NCI-H187 treated with DMSO at 0.1 percent for 48 hours (cell line): Measurements from ENCODE around the gene MATN4.
"Not testable (repeated sequence)": the region's sequence is repeated elsewhere in the genome, so short reads cannot be mapped to it uniquely, and the experiment has no call there.

Source experiments
- DNase-seq: peaks from one replicate; lab custom pipeline; 2025; lab: John Stamatoyannopoulos, UW

Gene MATN4, protein sequence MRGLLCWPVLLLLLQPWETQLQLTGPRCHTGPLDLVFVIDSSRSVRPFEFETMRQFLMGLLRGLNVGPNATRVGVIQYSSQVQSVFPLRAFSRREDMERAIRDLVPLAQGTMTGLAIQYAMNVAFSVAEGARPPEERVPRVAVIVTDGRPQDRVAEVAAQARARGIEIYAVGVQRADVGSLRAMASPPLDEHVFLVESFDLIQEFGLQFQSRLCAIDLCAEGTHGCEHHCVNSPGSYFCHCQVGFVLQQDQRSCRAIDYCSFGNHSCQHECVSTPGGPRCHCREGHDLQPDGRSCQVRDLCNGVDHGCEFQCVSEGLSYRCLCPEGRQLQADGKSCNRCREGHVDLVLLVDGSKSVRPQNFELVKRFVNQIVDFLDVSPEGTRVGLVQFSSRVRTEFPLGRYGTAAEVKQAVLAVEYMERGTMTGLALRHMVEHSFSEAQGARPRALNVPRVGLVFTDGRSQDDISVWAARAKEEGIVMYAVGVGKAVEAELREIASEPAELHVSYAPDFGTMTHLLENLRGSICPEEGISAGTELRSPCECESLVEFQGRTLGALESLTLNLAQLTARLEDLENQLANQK

DNA sequence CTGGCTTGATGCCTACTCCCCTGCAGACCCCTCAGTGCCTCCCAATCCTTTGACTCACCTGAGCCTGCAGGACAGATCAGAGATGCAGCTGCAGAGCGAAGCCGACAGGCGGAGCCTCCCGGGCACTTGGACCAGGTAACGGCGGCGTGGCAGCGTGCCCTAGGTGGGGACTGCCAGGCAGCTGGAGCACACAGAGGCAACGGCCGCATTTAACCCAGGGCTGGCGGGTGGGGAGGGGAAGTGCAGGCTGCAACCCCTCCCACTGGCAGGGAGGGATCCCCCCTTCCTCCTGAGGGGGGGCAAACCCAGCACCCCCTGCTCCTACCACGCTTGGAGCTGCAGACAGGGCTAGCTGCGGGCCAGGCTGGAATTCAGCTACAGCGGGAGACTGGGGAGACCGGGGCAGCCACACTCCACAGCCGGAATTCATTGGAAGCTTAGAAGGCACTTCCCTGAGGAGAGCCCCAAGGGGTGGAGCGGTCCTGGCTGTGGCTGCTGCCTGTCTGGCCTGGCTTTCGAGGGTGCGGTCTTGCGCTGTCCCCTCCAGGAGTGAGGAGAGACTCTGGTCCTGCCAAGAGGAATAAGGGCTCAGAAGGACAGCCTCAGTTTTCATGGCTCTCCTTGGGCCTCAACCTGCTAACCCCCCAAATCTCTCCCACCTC is at the start of gene MATN4:
TSS of gene MATN4 (minus strand) at position 183 of the 662 bp plus-strand sequence. CDS start 2,717 bp downstream, outside the sequence.
- DNase-seq = no peak

DNA sequence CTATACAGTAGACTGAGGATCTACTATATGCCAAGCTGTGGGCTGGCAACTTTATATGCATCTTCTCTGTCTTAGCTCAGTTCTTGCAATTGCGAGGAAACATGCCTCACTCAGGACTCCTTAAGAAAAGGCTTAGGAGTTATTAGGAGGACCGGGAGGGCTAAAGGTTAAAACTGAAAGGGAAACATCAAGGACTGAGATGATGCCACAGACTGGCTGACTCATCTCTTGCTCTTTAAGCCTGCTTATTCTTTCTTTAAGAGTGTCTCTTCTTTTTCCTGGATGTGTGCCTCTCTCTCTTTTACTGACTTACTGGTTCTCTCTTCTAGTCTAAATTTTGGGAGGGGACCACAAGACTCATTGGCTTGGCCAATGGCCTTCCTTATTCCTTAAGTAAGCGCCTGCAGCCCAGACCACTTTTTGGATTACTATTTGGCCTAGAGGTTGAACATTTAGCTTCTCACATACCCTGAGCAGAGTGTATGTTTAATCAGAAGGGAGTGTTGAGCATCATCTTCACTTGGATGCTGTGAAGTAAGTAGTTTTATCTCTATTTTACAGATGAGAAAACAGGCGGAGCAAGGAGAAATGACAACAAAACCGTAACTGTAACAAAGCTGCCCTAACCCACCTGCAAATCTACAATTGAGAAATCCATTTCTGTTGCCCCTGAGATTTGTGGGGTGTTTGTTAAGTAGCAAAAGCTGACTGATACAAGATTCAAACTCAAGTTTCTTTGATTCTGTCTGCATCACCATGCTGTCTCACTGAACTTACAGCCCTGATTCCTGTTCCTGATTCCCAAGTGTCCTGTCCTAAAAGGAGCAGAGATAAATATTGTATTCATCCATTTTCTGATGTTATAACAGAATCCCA is 47.3 kb upstream of the MATN4 start:
- no peak for DNase-seq

DNA sequence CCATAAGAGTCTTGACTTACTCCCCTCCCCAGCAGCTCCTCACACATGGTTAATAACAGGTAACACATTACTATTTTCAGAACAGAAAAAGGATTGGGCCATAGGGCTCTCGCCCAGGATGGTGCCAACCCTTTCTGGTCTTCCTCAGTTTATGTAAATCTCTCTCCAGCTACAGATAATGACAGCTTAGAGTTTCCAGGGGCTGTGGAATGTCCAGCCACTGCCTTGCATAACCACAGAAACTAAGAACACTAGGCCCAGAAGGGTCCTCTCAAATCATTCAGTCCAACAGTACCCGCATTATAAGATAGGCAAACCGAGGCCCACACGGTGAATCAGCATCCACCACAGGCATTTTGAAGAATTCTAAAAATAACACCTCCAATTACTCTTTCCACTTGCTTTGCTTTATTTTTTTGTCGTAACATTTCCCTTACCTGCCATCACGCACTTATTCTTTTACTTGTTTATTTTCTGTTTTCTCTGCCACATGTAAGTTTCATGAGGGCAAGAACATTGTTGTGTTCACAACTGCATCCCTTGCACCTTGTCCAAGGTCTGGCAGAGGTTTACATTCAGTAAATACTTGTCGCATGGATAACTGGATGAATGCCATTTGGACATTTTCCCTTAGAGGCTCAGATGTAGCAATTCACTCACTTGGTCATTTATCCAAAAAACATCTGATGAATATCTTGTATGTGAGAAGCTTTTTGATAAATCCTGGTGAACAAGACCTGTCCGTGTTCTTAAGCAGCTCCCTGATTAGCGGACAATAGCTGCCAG is 46.5 kb upstream of the MATN4 start:
- DNase-seq = no peak

DNA sequence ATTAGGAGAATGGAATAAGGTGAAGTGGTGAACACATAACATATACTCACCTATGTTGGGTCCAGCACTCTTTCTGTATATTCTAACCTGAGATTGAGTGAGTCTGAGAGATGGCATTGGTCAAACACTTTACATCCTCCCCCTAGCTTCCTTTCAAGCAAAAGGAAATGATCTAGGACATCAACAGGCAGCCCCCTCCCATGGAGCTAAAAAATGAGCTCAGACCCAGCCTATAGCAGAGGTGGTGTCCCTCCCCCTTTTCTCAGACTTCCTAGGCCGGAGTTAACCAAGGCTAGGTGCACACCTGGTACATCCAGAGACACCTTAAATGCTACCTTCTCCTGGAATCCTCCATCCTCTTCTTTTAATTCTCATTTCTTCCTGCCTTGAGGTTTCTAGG is 45.6 kb upstream of the MATN4 start:
- DNase-seq = no peak

DNA sequence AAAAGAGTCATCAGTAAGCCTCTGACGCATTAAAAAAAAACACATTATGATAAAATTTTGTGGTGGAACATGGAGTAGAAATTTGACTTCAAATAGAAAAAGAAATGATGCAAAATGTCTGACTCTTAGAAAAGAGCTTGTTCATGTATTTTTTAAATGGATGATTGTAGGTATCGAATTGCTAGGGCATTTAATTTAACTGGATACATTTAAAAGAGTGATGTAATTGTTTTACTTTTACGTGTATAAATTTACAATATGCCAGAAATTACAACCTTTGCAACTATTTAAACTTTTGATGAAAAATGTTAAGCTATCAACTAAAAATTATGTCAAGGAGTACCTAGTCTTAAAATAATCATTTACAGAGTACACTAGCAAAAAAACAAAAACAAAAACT is 44.6 kb upstream of the MATN4 start:
- DNase-seq = no peak

DNA sequence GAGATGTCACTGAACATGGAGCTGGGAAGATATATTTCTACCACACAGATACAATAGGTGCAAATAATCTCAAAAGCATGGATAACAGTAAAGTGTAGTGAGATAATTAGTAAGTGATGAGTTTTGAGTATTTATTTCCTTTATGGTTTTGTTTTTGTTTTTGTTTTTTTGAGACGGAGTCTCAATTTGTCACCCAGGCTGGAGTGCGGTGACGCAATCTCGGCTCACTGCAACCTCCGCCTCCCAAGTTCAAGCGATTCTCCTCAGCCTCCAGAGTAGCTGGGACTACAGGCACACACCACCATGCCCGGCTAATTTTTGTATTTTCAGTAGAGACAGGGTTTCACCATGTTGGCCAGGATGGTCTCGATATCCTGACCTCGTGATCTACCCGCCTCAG is 42.7 kb upstream of the MATN4 start:
- DNase-seq = not testable (repeated sequence)

DNA sequence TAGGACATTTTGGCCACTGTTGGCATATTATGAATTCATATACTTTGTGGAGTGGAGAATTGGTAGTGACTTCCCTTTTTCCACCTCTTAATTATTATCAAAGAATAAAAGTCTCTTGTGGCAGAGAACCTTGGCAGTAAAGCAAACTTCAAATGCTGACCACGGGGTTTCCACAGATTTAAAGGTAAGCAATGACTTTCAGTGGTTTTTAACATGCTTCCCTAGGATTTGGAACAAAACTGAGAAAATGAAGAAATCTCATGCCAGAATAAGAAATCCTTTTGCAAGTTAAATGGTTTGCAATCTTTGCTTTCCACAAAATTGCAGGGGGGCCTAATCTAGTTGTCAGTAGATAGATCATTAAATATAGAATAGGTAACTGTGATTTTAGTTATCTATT is 42.1 kb upstream of the MATN4 start:
- DNase-seq = no peak

DNA sequence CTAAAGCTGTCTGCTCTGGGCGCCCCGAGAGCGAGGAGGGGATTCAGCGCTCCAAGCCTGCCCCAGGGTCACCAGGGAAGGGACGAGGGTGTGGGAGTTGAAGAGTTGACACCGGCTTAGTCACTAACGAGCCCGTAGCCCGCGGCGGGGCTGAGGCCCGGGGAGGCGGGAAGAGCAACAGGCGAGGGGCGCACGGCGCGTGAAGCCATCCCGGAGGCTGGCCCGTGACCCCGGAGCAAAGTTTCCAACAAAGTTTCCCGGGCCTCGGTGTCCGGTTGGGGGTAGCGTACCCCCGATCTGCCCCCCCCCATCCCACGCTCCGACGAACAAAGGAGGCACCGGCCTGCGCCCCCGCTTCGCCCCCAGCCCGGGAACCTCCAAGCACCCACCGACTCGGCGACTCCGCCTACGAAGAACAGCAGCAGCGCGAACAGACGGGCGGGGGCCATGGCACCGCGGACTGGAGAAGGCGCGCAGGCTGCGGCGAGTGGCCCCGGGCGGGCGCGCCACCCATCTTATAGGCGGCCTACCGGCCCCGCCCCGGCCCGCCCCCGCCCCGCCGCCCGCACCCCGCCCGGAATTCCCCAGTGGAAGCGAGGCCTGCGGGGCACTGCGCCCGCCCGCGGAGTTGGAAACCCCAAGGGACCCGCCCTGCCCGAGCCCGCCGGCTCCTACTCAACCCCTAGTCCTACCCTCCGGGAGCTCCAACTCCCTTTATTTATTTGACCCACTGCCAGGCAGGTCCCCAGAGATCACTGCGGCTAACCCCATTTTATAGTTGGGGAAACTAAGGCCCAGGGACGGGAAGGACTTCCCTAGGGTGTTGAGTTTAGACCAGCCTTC is 40.1 kb upstream of the MATN4 start, which contains the start of gene SDC4:
TSS of gene SDC4 (minus strand) at position 489 of the 843 bp plus-strand sequence. CDS start at position 449, 40 bp downstream.
- DNase-seq = no peak

DNA sequence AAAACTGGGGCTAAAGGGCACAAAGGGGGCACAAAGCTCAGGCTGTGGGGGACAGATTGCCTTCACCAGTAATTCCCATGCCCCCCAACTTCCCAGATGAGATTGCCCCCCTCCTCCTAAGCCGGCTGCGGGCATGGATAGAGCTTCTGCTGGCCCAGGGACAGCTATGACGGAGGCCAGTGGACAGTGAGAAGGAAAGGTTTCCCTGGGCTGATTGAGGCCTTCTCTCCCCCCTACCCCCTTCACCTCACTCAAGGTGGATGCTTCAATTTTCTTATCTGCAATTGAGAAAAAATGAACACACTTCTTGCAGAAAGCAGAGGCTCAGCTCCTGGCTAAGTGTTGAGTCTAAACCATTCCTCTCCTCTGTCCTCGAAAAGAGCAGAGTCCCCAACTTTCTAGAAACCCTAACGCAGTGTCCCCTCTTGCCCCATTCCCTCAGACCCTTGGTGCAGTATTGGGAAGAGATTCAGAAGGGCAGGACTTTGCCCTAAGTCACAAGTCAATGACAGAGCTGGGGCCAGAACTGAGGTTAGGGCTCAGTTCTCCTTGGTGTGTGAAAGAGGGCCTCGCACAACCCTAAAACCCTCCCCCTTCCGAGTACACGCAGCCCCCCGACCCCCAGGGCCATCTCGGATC is 39.3 kb upstream of the MATN4 start:
- DNase-seq = no peak

DNA sequence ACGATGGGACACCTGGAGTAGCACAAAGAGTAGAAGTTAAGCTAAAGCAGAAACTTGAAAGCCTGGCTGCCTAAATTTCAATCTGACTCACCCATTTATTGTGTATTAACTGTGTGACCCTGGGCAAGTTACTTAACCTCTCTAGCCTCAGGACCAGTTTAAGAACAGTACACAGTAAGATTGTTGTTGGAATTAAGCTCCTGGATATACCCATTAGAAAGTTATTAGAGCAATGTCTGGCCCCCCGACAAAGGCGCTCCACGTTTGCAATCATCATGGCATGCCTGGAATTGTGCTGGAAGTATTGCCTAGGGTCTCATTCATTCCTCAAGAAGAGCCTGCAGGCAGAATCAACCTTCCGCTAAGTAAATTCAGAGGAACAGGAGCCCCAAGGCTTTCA is 38.8 kb upstream of the MATN4 start:
- DNase-seq = no peak

DNA sequence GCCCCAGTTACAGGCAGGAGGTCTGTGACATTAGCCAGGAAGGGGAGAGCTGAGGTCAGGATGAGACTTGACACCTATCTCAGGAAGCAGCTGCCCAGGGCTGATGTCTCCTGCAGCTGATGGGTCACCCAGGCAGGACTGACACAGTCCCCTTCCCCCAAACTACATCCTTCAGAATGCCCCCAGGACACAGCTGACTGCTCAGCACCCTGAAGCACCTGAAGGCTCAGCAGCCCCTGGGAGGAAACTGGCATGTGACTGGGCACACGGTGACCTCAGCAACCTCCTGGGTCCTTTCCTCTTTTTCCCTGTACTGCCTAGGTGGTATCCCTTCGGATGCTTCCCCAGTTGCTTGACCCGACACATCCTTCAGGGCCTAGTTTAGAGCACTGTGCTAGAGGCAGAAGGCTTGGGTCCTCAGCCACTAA is 38.2 kb upstream of the MATN4 start:
- no peak for DNase-seq

DNA sequence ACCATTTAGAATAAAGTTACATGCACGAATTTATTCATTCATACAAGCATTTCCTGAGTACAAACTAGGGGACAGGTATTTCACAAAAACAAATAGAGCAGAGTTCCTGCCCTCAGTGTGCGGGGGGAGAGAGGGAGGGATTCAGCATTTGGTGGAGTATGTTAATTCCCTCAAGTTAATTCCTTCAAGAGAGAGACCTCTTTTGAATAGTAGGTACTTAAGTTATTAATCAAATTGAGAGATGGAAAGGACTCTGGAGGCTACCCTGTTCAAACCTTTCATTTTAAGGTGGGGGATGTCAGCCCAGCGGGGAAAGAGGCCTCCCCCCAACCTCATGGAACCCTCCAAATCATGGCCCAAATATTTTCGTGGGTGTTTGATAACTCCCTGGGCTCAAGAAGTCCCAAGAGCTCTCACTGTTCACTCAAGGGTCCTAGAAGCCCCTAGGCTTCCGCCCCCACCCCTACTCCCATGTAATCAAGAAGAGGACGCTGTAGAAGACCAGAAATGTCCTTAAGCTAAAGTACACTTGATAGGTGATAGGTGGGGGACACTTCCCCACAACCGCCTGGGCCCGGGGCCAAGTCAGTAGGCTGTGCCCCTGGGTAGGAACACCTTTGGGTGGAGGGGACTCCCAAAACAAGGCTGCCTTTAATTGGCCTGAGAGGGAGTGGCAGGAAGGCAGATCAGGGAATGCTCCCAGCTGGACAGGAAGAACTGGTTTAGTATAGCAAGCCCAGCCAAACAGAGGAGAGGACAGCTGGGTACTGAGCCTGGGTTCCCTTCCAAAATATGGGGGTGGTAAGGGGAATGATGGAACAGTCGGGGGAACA is 37.2 kb upstream of the MATN4 start:
- no peak for DNase-seq

DNA sequence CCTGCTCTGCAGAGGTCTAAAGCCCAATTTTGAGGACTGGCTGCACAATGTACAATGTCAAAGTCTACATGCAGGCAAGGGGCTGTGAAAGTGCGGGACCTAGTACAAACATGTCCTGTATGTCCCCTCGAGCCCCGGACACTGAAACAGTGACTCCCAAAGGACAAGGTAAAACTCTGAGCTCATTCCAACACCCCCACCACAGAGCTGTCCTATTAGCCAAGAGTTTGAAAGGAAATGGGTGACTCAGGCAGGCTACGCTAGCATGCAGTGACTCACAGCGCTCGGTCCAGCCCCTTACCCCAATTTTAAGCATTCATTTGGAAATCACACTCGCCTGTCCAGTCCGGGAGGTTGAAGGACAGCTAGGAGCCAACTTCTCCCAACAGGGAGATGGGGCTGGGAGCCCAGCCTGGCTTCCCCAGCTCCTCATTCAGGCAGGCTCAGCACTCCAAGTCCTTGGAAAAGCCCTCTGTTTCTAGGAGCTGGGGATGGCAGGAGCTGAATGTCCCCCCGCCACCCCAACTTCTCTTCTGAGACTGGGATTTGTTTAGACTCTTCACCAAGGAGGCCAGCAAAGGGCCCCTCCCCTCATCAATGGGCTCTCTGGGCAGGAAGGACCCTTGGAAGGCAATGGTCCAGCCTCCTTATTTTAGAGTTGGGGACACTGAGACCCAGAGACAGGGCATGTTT is 36.2 kb upstream of the MATN4 start:
- no peak for DNase-seq

DNA sequence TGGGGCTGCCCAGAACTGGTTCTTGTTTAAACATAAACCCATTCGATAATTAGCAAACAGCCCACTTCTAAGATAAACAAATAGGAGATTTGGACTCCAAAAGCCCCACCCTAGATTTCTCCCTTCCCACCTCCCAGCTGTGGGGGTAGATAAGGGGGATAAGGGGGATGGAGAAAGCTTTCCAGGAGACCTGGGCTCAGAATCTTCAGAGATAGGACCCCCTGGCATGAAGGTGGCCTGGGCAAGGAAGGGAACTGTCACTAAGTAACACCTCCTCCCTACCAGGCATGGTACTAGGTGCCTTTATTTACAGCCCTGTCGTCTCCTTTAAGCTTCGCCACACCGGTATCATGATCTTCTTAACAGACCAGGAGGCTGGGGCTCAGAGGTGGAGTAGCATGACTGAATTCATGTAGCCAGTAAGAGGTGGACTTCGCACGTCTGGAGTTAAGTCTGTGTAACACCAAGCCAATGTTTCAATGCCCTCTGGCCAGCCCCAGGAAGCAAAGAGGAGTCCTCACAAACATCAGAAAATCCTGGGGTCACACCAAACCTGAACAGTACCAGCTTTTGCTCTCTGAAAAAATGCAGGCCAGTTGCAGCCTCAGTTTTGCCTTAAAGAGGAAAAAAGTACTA is 35.6 kb upstream of the MATN4 start:
- no peak for DNase-seq

DNA sequence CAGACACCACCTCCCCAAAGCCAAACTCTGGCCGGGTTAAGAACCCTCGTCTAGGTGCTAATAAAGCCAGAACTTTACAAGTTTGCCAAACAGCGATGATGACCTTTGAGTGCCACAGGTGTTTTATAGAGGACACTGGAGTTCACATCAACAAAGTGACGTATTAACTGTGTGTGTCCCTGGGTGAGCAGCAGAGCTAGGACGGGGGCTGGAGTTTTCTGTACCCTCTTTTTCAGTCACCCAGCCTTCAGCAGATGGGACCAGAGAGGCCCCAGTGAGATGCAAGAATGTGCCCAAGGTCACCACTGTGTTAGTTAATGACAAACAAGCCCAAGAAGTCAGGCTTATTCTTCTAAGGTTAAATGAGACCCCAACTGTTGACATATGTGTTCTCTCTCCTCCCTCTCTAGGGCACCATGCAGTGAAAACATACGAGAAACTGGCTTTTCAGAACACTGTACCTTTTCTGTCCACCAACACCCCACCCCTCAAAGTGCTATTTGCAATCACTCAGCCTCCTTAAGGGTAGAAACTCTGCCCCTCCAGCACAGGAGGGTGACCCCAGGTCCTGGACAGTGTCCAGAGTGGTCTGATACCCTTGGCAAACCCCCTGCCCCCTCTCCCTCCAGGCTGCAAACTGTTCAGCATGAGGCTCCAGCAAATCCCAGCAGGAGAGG is 34.9 kb upstream of the MATN4 start:
- no peak for DNase-seq

DNA sequence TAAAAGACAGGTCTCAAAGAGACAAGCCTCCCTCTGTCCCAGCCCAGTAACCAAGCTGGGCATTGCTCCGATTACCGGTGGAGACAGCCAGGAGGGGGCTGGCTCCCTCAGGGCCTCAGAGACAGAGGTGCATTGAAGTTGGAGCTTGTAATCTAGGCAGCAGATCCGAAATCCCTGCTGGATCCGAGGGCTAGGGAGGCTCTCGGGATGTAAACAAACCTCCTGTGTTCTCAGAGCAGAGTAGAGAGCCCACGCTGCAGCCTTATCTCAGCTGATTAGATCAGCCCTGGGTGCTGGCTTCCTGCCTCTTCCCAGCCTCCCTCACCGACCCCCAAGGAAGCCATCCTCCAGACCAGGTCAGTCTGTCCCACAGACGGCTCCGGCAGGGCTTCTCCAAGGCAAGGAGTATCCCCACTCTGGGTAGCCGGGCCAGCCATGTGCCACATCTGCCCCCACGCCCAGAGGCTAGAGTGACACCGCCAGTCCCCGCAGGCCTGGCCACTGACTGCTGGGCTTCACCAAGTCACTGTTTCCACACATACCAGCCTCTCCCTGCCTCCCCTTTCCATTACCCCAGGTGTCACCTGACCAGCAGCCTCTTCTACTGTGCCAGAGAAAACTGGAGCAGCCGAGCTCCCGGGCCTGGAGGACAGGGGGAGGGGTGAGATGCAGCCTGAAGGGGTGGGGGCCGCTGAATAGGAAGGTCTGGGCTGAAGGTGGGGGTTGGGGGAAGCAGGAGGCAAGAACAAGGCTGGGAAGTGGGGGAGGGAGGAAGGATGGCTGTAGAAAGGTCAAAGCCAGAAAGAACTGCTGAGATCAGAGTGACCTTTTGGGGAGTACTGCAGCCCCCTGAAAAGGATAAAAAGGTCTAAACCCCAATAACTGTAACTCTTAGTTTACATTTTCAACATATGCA is 34.1 kb upstream of the MATN4 start:
- no peak for DNase-seq
